HG03439 (cell line): ENCODE measurements around the gene FOXRED2.
A peak's percentile ranks its signal among the peaks of the same experiment; 100 is the strongest.
"Not testable (repeated sequence)": the region's sequence is repeated elsewhere in the genome, so short reads cannot be mapped to it uniquely, and the experiment has no call there.

Experiments
- ATAC-seq: cut with Tn5 transposase; IDR thresholded peaks from one replicate; pipeline ENCODE4 v1.9.1; 2021; ENCODE audit warnings: mild to moderate bottlenecking, moderate library complexity; ENCODE audit not compliant: unreplicated experiment

The FOXRED2 gene

GRCh38 chr22:36506637-36507517, at the start of gene FOXRED2:
Gene FOXRED2, minus strand, starts transcription at chr22:36507040. Its CDS starts 618 bp downstream, at chr22:36506422.
- peak; percentile 80 for ATAC-seq

GRCh38 chr22:36554098-36554497, 47.3 kb upstream of the FOXRED2 start:
- no peak for ATAC-seq

- no peak for ATAC-seq
These were observed 45.4 kb upstream of the FOXRED2 start for GRCh38 chr22:36552289-36552688.

- ATAC-seq = no peak
These were observed 44.1 kb upstream of the FOXRED2 start for GRCh38 chr22:36550701-36551495.

- no peak for ATAC-seq
These were observed 42.2 kb upstream of the FOXRED2 start for GRCh38 chr22:36549033-36549432.

- ATAC-seq = no peak
These were observed 41.8 kb upstream of the FOXRED2 start for GRCh38 chr22:36548606-36549005.

GRCh38 chr22:36546932-36547331, 40.1 kb upstream of the FOXRED2 start:
- no peak for ATAC-seq

GRCh38 chr22:36546092-36546804, 39.4 kb upstream of the FOXRED2 start:
- no peak for ATAC-seq

- ATAC-seq = no peak
These were observed 37.3 kb upstream of the FOXRED2 start for GRCh38 chr22:36544107-36544620.

- no peak for ATAC-seq
These were observed 35.1 kb upstream of the FOXRED2 start for GRCh38 chr22:36541831-36542411.

- no peak for ATAC-seq
These were observed 34.2 kb upstream of the FOXRED2 start for GRCh38 chr22:36540867-36541642.

GRCh38 chr22:36538529-36538928, 31.7 kb upstream of the FOXRED2 start:
- ATAC-seq = no peak

- no peak for ATAC-seq
These were observed 29.9 kb upstream of the FOXRED2 start for GRCh38 chr22:36536717-36537116.

- ATAC-seq = not testable (repeated sequence)
These were observed 26.5 kb upstream of the FOXRED2 start for GRCh38 chr22:36533320-36533719.

GRCh38 chr22:36532466-36532865, 25.6 kb upstream of the FOXRED2 start:
- no peak for ATAC-seq

GRCh38 chr22:36528795-36529751, 22.2 kb upstream of the FOXRED2 start, which contains the start of gene EIF3D:
Gene EIF3D, minus strand, starts transcription at chr22:36529166. Its CDS starts 3,045 bp downstream, at chr22:36526121.
- ATAC-seq = peak; percentile 93

- no peak for ATAC-seq
These were observed 21.5 kb upstream of the FOXRED2 start for GRCh38 chr22:36528341-36528740.

GRCh38 chr22:36522662-36523061, 15.8 kb upstream of the FOXRED2 start:
- no peak for ATAC-seq

GRCh38 chr22:36520423-36520822, 13.6 kb upstream of the FOXRED2 start:
- ATAC-seq = no peak
